Mucosa of descending colon (tissue), 3 donors: Measurements from ENCODE around the gene CAPS. TPM values are rescaled to one million over a fixed set of nuclear protein-coding genes. Genes with fewer than 3 reads are reported as not detected.

ENCODE experiments used
- ATAC-seq: fragments of 200-7000 bp; cut with Tn5 transposase; one replicate; pipeline ENCODE4 v1.9.1; 2020; ENCODE audit warnings: mild to moderate bottlenecking, moderate library complexity
- DNase-seq, 3 donors: peaks; one replicate each; pipeline ENCODE4 v3.0.0-alpha.2; 2020
- H3K36me3 ChIP-seq: fragments of 200-600 bp; one replicate; pipeline ENCODE4 v1.8.0; 2021; ENCODE audit warnings: low read depth, mild to moderate bottlenecking
- H3K4me1 ChIP-seq: fragments of 200-600 bp; one replicate; pipeline ENCODE4 v1.8.0; 2021; ENCODE audit warnings: low read depth, mild to moderate bottlenecking
- H3K4me3 ChIP-seq: fragments of 200-600 bp; one replicate; pipeline ENCODE4 v1.8.0; 2021; ENCODE audit warnings: mild to moderate bottlenecking
- H3K9me3 ChIP-seq: fragments of 200-600 bp; one replicate; pipeline ENCODE4 v1.8.0; 2021; ENCODE audit warnings: mild to moderate bottlenecking
- CTCF ChIP-seq: fragments of 200-600 bp; IDR thresholded peaks from one replicate; pipeline ENCODE4 v1.8.0; 2022; ENCODE audit warnings: antibody characterized with exemption, mild to moderate bottlenecking
- intact Hi-C, 2 donors: fragments of 100-400 bp; cut with DNase I in 1 of 2; cut with micrococcal nuclease in 1 of 2; formaldehyde crosslinking; loops; one replicate each; pipeline versions ENCODE4 v1.11.0 to v1.11.1; 2022; cut with DNase I, micrococcal nuclease
- total RNA-seq, 3 donors: library from RNA; stranded (reverse); fragmentation: NEBNext Ultra II Directional in 2 of 3; extraction: Animal tissue kit (Norgen Biotek cat#: 25700) in 2 of 3; gene quantifications; one replicate each; pipeline versions ENCODE4 v1.2.1 to v1.2.4, GENCODE V29; 2021 to 2023
- donor health status: DM: no; HTN: no; CAD: no; lungs with moderate emphysema.
- donor health status: DM: no; HTN: no; CAD: no.
- donor health status: DM: no; HTN: yes; CAD: no.

CAPS gene
- total RNA-seq, 3 donors from 2014 or later, result 9.5 to 20.2 (median 16.4) TPM

- Histone ChIP-seq H3K4me3 (no peak overlapping the region), H3K4me1 (peaks cover 21% of the 10 kb centered on the region), H3K9me3 (no peaks in the 10 kb centered on the region), H3K36me3 (peaks cover 6% of the 10 kb centered on the region)
- no peak for DNase-seq
- no peak for TF ChIP-seq CTCF
- intact Hi-C loops, result loop anchor here in 1 of 2 donors (10.0 kb wide), 1 partner anchor 85 kb away; no protein-coding TSS in a partner anchor
- no peak for ATAC-seq
These were observed 14.1 kb upstream of the CAPS start for GRCh38 chr19:5899728-5900526.

- intact Hi-C loops, result no loop called here
- no peaks in the 10 kb centered on the region for H3K9me3 ChIP-seq
- no peak for TF ChIP-seq CTCF
- peaks cover 6% of the 10 kb centered on the region for H3K36me3 ChIP-seq
- peaks cover 31% of the 10 kb centered on the region for H3K4me1 ChIP-seq
- ATAC-seq (no peak), DNase-seq (no peak)
- no peak overlapping the region for H3K4me3 ChIP-seq
These were observed 13.1 kb upstream of the CAPS start for GRCh38 chr19:5900976-5901375.

- Histone ChIP-seq H3K4me1 (peaks cover 33% of the 10 kb centered on the region), H3K4me3 (peak overlapping the region; percentile 94), H3K9me3 (no peaks in the 10 kb centered on the region), H3K36me3 (peaks cover 6% of the 10 kb centered on the region)
- intact Hi-C loops, result no loop called here
- ATAC-seq (no peak), DNase-seq (no peak)
- TF ChIP-seq CTCF, result no peak
These were observed 10.9 kb upstream of the CAPS start for GRCh38 chr19:5903056-5903623.

- TF ChIP-seq CTCF, result no peak
- DNase-seq (peak; percentile 98 to 100 (median 99)), ATAC-seq (peak; percentile 81)
- no peaks in the 10 kb centered on the region for H3K9me3 ChIP-seq
- H3K4me1 ChIP-seq, result peaks cover 33% of the 10 kb centered on the region
- H3K36me3 ChIP-seq, result peaks cover 6% of the 10 kb centered on the region
- H3K4me3 ChIP-seq, result peak within 1 kb of the TSS; percentile 94
- intact Hi-C loops, result no loop called here
These were observed 10.3 kb upstream of the CAPS start, which contains the start of gene NDUFA11 for GRCh38 chr19:5903624-5904351. Gene NDUFA11, minus strand, starts transcription at chr19:5903790. Its CDS starts 82 bp downstream, at chr19:5903708.

GRCh38 chr19:5904352-5905113, 9.5 kb upstream of the CAPS start, which contains the start of gene VMAC:
Gene VMAC, plus strand, starts transcription at chr19:5904872. Its CDS starts 19 bp downstream, at chr19:5904891.
- Histone ChIP-seq H3K9me3 (no peaks in the 10 kb centered on the region), H3K4me1 (peaks cover 33% of the 10 kb centered on the region), H3K4me3 (peak within 1 kb of the TSS; percentile 94), H3K36me3 (peaks cover 6% of the 10 kb centered on the region)
- intact Hi-C loops, result no loop called here
- peak; percentile 6 for TF ChIP-seq CTCF
- DNase-seq (peak; percentile 100), ATAC-seq (peak; percentile 83)
